G401 (cell line): Measurements from ENCODE around the gene ARHGEF28. TPM values are rescaled to one million over a fixed set of nuclear protein-coding genes. Genes with fewer than 3 reads are reported as not detected.

Experiments used
- DNase-seq: peaks from one replicate; pipeline ENCODE4 v3.0.0-alpha.2; 2015; ENCODE audit warnings: low spot score
- in situ Hi-C: cut with HindIII; loops from 2 replicates; pipeline ENCODE4 v1.10.0; 2016; ENCODE audit warnings: low sequenced_read_pairs, mixed read lengths
- total RNA-seq: library from RNA; depleted of rRNA; stranded (reverse); fragments of >200 nt; shearing (Covaris generic); gene quantifications from 2 replicates; pipeline ENCODE4 v1.2.3, GENCODE V29; 2014

The ARHGEF28 gene
- total RNA-seq, 1 experiment from 2014 or later: 0.03 TPM

DNA sequence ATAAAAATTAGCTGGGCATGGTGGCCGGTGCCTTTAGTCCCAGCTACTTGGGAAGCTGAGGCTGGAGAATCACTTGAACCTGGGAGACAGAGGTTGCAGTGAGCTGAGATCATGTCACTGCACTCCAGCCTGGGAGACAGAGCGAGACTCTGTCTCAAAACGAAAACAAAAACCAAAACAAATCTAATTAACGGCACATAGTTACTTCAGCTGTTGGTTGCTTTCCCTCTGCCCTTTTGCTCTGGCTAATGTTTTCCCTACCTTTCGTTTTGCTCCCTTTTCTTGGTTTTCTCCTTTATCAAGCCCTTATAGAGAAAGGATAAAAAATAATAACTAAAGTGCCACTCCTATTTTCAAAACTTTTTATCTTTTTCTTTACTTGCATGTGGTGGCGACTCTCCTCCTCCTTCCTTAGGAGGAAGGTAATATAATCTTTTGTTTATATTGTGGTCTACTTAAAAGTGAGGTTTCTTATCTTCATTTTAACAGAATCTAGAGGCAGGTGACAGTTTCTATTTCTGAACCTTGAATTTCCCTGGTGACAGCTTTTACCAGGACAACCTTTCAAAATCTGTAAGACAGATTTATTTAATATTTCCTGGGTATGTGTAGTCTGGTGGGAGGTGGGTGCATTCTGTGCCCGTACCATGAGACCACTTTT, 125.4 kb downstream of the ARHGEF28 start:
- DNase-seq: no peak
- in situ Hi-C loops: no loop called here

DNA sequence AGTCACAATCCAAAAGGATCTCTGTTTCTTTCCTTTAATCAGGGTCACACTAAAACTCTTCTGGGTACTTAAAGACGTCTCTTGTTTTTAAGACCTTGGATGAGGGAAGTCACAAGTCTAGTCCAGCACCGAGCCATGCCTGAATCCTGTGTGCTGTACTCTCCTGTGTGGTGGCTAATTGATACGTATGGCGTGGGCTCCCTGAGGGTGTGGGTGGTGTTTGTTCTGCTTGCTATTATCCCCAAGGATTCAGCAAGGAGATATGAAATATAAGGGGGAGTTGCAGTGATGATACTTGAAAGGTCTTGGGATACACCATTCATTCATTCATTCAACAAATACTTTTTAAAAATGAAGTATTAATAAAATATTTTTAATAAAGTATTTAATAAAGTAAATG, 128.3 kb downstream of the ARHGEF28 start:
- in situ Hi-C loops: no loop called here
- DNase-seq: no peak

DNA sequence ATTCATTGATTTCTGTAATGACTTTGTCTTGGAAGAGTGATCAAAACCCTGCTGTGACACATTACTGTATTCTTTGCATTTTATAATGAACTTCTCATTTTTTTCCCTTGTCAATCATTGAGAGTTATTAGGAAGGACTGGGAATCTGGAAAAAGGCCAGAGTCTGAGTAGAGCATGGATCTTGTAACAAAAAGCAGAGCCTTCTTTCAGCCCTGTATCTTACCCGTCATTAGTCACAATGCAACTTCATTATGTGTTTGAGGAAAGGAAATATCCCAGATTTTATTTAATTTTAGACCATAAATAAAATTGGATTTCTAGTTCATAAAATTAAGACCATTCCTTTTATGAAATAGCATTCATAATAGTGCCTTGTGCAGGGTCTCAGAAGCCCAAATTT, 131.4 kb downstream of the ARHGEF28 start:
- in situ Hi-C loops: no loop called here
- no peak for DNase-seq

DNA sequence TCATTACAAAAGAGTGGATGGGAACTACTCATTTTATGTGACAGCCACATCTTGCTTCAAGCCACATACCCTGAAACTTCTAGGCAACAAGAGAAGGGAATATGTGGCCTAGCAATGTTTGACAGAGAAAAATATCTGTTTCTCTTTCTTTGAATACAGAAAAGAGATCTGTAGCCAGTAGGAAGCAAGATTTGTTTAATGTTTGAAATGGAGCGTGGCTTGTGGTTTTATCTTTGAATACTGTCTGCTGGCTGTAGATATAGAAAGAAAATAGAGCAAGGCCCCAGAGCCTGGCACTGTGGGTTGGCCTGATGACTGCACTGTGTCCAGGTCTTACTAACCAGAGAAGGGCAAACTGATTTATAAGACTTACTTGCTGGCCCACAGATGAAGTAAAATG, 133.8 kb downstream of the ARHGEF28 start:
- no peak for DNase-seq
- in situ Hi-C loops: no loop called here

DNA sequence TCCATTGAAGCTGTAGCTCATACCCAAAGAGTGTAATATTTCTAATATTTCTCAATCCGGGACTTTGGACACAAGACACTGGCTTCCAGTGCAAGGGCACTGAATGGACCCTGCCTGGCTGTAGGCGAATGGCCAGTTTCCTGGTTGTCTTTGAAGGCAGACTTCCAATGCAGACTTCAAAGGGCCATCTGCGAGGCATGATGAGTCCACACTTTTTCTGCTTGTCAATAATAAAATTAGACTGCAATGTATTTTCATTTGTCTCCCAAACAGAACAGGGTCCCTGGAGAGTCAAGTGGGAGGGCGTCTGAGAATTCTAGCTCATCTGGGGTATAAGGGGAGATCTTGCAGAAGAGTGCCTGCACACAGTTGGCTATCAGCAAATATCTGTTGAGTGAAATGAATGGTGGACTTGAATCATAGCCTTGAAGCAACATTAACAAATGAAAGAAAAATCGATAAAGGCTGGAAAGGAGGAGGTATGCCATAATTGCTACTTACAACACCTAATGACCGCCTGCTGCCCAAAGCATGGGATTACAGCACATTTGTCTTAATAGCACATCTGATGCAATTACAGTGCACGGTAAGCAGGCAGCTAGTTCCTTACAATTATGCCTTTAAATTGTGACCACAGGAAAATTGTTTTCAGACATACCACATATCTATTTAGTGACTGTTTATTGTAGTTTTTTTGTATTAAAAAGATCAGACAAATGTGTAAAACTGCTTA, 137.5 kb downstream of the ARHGEF28 start:
- in situ Hi-C loops: no loop called here
- no peak for DNase-seq

DNA sequence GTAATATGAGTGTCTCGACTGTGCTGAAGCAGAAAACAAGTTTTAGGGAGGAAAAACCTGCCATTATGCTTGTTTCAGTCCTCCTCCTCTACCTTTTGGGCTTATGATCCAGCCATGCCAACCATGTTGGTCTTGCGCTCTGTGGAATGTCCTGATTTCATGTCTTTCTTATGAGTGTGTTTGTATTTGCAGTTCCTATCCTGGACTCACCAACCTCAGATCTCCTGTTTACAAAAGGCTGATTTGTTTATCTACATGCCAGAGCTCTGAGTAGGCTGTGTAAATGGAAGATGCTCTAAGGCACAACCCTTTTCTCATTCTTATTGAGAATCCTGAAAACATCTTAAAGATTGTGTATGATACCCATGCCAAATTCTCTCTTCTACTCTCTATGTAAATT, 138.6 kb downstream of the ARHGEF28 start:
- in situ Hi-C loops: no loop called here

DNA sequence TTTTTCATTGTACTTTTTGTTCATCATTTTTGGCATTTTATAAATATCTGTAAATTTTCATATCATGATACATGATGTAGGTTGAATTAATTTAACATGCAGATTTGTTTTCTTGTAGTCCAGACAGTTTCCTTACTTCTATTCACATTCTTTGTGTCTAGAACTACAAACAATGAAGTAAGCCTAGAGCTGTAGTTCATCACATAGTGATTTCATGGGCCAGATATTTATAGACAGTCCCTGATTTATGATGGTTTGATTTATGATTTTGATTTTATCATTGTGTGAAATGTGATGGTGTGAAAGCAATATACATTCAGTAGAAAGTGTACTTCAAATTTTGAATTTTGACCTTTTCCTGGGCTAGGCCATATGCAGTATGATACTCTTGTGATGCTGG, 139.0 kb downstream of the ARHGEF28 start:
- in situ Hi-C loops: no loop called here

More for the DNA sequence above, 138.6 kb downstream of the ARHGEF28 start:
- DNase-seq: no peak

DNA sequence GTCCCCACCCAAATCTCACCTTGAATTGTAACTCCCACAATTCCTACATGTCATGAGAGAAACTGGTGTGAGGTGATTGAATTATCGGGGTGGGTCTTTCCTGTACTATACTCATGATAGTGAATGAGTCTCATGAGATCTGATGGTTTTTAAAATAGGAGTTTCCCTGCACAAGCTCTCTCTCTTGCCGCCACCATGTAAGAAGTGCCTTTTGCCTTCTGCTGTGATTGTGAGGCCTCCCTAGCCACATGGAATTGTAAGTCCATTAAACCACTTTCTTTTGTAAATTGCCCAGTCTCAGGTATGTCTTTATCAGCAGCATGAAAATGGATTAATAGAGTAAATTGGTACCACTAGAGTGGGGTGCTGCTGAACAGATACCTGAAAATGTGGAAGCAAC, 140.9 kb downstream of the ARHGEF28 start:
- DNase-seq: no peak
- in situ Hi-C loops: no loop called here

More for the DNA sequence above, 139.0 kb downstream of the ARHGEF28 start:
- DNase-seq: no peak

DNA sequence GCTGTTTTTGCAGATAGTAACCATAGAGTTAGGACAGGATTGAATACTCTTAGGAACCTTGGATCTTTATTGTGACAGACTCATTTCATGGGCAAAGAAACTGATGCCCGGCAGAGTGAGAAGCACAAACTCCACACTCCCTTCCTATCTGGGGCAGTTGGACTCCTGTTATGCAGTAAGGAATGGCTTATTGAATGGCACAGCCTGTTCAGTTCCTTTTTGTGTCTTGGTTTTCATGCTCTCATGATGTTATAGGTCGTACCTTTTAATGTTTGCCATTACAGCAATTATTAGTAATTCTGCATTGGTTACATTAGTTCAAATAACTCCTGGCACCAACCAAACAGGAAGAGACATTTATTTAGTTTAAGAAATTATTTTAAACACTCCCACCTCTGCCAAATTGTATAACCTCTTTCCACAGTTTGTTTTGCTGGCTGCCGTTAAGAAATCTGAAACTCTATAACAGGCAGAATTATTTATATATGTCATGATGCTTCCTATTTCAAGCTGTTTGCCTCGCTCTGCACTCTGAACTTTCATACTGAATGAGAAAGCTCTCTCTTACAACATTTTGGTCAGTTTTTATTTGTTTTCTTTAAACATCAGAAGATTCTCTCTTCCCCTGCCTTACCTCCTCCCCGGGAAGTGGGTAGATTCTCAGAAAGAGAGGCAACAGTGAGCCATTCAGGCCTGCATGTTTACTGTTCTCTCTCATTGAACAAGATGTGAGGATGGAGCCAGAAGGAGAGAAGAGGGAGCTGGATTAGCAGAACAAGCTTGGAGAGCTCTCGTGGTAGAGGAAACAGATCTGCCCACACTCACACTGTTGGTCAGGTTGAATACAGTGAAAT, 144.4 kb downstream of the ARHGEF28 start:
- no peak for DNase-seq
- in situ Hi-C loops: no loop called here

DNA sequence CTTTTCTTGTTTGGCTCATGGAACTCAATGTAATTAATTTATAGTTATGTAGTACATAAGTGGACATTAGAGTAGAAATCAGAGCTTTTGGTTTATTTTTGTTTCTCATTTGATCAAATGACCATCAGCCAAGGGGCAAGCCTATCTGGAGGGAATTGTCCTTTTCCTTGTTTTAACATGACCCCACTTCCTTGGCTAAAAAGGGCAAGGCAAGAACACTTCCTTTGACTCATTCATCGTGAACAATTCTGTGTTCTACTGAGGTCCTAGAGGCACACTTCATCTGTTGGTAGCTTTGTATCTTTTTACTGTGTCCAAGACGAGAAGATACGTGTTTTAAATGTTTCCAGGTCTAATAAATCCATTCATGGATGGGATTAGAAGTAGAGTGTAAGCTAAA, 148.9 kb downstream of the ARHGEF28 start:
- no peak for DNase-seq
- in situ Hi-C loops: no loop called here

DNA sequence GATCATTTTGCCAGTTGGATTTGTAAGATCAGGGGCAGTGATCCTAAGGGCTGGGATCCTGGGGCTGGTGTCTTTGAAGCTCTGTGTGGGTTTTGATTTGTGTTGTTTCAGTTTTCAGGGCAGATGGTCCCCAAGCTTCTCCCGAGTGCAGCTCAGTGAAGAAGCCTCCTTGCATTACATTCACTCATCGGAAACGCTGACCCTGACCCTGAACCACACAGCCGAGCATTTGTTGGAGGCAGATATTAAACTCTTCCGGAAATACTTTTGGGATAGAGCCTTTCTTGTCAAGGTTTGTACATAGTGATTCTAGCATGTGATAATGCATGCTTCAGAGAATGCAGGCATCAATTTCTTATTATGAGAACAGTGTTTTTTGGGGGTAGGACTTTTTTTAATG, 150.4 kb downstream of the ARHGEF28 start:
- in situ Hi-C loops: no loop called here

DNA sequence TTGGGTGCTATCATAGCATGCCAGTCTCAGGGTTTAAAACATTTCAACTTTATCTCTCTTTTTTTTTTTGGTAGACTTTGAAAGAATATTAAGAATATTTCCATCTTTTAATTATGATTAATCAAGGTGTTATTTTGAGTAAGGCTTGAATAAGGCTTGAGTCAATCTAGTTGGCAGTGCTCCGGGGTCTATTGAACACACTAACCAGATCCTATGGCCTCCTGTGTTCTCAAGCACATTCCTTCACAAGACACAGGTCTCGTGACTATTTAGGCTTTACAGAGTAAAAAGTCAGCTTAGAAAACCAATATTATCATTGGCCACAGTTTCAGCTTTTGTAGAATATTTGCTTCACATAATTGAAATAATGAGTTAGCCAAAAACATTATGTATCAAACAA, 151.2 kb downstream of the ARHGEF28 start:
- in situ Hi-C loops: no loop called here
- no peak for DNase-seq

More for the DNA sequence above, 150.4 kb downstream of the ARHGEF28 start:
- no peak for DNase-seq

DNA sequence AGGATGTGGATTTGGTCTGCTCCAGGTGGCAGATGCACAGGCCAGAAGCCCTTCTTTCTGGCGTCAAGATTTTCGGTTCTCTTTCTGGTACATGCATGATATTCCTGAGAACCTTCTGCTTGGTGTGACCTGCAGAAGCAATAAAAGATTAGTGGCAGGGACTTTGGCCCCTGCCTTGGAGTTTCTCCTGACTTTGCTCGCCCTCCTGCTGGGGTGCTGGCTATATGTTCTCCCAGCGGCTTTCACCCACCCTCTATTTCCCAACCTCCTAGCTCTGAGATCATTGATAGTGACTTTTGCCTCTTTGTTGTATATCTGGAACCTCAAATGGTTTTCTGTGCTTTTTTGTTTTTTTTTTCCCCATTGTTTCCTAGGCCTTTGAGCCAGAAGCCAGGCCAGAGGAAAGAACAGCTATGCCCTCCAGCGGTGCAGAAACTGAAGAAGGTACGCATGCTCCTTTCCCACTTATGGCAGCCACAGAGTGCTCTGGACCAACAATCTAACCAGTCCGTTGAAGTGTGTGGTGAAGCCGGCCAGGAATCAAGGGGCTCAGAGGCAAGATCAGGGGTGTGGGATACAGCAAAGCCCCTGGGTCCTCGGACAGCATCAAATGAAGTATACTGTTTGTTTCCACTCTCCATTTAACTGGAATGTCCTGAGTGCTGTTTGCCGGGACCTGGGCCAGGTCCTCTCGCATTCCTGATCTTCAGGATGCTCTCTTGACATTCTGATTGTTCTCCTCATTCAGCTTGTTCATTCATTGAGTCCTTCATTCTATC, 154.5 kb downstream of the ARHGEF28 start:
- in situ Hi-C loops: no loop called here

DNA sequence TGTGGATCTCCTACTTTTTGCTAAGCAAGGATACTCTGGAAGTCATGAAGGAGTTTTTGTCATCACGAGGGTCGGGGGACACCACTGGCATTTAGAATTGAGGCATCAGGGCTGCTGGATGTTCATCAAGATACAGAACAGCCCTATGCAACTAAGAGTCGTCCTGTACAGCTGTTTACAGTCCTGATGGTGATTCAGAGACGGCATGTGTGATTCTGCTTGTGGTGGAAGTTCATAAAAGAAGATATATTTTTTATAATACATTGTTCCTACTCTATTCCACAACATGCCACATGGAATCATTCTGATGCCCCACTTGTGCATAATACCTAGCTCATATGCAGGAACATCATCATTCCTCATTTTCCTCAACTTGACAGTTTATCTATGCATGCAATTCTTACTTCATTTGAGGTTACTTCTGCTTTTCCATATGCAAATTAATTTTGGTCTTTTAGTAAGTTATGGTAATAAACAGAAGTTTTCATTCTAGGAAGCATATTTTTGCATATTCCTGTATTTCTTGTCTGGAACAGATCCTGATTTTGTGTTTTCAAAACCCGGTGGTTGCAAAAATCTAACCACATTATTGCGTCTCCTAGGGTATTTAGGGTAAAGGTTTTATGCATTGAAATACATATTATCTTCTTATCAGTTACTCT, 155.2 kb downstream of the ARHGEF28 start:
- in situ Hi-C loops: no loop called here
- no peak for DNase-seq

More for the DNA sequence above, 154.5 kb downstream of the ARHGEF28 start:
- DNase-seq: no peak

DNA sequence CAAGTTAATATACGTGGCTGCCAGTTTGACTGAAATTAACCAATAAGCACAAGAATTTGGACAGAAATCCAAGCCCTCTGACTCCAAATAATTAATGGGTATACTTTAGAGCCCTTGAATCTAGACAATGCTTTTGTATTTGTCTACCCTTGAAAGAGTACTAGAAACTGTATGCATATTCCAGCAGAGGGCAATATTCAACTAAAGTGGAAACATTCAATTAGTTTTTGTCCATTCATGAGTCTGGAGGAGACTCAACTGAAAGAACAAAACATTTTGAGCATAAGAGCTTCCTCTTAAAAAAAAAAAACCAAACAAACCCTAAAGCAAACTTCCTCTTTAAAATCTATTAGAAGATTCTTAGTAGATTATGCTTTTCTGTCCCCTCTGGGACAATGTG, 157.8 kb downstream of the ARHGEF28 start:
- DNase-seq: no peak
- in situ Hi-C loops: no loop called here

DNA sequence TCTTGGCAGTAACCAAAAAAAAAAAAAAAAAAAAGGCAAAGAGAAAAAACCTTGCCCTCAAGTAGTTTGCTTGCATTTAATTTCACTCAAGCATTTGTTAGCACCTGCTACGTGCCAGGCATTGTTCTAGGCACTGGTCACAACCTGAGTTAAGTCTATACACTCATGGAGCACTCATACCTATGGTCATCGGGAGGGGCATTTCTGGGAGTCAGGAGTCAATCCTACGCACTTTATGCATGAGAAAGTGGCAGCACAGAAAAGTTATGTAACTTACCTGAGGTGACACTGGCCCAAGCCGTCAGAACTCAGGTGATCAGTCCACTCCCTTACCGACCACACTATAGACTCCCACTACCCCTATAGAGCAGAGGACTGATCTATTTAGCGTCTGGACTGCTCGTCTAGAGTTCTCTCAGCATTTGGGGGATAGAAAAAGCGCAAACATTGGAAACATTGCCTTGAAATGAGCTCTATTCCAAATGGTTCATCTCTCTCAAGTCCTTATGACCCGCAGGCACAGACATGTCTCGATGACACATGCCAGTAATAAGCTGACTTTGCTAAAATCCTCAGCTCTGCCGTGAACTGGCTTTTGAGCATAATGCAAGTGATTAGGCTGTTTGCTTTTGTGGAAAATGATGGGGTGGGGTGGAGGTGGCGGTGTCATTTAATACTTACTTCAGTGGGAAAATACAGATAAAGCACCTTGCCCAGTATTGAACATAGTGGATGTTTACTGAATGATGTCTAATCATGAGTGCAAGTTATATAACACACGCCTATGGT, 160.2 kb downstream of the ARHGEF28 start:
- in situ Hi-C loops: no loop called here
- no peak for DNase-seq

DNA sequence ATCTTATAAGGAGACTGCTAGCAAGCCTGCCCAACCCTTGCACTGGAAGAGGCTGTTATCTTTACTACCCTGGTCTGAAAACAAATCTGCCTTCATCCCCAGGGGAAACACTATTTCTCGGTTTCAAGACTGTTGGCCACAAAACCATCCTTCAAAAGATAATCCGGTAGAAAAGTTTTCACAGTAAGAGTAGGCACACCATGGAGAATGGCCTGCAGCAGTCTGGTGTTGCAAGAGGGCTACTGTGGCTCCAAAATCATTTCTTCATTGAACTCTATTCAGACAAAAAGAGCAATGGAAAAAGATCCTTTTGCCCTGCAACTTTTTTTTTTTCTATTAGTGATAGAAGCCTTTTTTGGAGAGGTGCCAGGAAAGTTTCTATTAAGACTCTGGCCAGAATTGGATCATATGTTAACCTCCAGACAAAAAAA, 163.9 kb downstream of the ARHGEF28 start:
- no peak for DNase-seq
- in situ Hi-C loops: no loop called here

DNA sequence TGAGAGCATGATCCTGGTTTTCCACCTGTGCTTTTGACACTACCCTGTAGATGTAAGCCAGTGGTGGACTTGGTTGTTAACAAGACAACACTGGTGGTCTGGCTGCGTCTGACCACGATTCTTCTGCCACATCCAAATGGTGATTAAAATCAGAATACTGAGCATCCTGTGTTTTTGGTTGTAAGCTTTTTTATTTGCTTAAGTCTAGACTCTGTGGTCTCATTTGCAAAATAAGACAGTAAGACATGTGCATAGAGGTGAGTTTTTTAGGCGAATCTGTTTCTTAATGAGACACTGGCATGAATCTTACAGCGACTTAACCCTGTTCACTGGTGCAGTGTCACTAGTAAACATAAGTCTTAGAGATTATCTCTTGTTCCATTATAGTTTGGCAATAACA, 165.4 kb downstream of the ARHGEF28 start:
- in situ Hi-C loops: no loop called here

More for the DNA sequence above, 165.4 kb downstream of the ARHGEF28 start:
- DNase-seq: no peak
